Hepatocyte (in vitro differentiated cells): Measurements from ENCODE around the gene MEG3.

Experiments used
- EZH2 ChIP-seq: fragments of 200-600 bp; sonication (generic); IDR thresholded peaks from 2 replicates; pipeline ENCODE4 v1.6.1; 2016; ENCODE audit warnings: antibody characterized with exemption, mild to moderate bottlenecking, borderline replicate concordance
- EZH2phosphoT487 ChIP-seq: fragments of 200-600 bp; sonication (generic); IDR thresholded peaks from one replicate; pipeline ENCODE4 v1.6.1; 2018; ENCODE audit warnings: antibody characterized with exemption, mild to moderate bottlenecking, low read depth, moderate library complexity; ENCODE audit not compliant: unreplicated experiment, severe bottlenecking

- TF ChIP-seq EZH2 (no peak), EZH2phosphoT487 (no peak)
Observed at GRCh38 chr14:100826391-100827100, 628 bp downstream of the MEG3 start.
